Dedifferentiated amniotic fluid mesenchymal stem cell (primary cell): ENCODE data around the gene CLEC4G.
"Not testable (repeated sequence)": the region's sequence is repeated elsewhere in the genome, so short reads cannot be mapped to it uniquely, and the experiment has no call there.

Experiments
- DNase-seq: peaks from one replicate; pipeline ENCODE4 v3.0.0-alpha.2; 2016; ENCODE audit errors: extremely low spot score

The CLEC4G gene, protein sequence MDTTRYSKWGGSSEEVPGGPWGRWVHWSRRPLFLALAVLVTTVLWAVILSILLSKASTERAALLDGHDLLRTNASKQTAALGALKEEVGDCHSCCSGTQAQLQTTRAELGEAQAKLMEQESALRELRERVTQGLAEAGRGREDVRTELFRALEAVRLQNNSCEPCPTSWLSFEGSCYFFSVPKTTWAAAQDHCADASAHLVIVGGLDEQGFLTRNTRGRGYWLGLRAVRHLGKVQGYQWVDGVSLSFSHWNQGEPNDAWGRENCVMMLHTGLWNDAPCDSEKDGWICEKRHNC

DNA sequence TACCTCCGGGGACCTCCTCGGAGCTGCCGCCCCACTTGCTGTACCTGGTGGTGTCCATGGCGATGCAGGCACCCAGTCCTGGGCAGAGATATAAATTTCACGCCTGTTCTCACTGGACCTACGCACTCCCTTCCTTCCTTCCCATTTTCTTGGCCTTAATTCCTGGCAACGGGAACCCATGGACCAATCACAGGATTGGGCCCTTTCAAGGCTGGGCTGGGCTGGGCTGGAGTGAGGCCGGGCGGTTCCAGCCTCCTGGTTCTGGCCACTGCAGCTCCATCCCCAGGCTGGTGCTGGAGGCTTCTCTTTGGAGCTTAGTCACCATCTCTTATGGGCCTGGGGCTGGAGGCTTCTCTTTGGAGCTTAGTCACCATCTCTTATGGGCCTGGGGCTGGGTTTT lies at the start of gene CLEC4G:
CLEC4G (minus strand) TSS at position 66 of the 400 bp plus-strand sequence; CDS start at position 58, 8 bp downstream.
- DNase-seq, result no peak

DNA sequence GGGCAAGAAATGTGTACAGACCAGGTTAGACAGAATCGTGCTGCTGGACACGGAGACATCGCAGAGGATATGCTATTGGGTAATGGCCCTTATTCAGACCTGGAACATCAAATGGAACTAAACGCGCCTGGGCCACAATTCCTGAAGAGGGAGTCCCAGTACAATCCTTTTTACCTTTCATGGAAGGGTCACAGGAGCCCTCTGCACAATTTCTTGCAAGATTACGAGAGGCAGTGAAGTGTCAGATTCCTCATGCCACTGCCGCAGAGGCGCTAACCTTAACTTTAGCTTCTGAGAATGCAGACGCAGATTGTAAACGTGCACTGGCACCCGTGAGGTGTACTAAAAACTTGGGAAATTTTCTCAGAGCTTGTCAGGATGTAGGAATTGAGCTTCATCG lies 49.2 kb upstream of the CLEC4G start:
- no peak for DNase-seq

DNA sequence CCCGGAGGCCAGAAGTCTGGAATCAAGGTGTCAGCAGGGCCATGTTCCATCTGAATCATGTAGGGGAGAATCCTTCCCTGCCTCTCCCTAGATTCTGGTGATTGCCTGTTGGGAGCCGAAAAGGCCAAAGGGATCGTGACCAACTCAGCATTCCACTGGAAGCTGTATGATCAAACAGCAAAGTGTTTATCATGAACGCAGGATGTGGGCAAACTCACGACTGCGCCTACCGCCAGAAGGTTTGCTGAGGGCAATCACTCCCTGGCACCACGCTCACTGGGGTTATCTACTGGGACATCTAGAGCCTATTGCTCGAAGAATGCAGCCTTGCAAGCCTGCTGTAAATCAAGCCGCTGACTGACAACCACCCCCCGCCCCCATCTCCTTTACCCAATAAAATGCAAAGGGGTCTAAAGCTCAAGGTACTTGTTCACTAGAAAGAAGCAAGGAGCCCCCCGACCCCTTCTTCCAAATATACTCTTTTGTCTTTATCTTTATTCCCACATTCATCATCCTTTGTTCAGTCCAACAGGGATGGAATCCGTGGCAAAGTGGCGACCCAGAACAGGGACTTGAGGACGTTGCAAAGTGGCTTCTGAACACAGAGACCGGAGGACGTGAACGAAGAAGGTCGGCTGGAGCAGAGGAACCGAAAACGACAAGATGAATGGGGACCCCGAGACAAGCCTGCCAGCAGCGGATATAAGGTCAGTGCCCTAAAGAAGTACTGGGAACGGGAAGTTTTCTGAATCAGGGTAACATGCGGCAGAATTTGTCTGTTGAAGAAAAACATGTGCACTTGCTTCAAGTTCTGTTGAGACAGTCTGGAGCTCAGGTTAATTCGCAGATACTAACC lies 47.9 kb upstream of the CLEC4G start:
- DNase-seq, result no peak

DNA sequence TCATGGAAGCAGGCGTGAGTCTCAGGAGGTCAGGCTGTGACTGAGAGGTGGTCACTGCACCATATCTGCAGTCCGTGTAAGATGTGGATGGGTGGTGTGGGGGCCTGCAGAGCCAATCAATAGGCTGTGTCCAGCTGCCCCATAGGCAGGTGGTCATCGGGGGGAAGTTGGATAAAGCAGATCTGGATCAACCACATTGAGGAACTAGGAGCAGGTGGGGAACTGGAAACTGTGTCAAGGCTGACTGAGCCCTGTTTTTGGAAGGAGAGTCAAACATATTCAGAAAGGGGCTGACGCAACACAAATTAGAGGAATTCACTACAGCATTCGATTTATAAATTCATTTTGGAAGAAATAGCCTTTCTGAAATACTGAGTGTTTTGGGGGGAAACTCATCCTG lies 46.2 kb upstream of the CLEC4G start:
- DNase-seq, result no peak

DNA sequence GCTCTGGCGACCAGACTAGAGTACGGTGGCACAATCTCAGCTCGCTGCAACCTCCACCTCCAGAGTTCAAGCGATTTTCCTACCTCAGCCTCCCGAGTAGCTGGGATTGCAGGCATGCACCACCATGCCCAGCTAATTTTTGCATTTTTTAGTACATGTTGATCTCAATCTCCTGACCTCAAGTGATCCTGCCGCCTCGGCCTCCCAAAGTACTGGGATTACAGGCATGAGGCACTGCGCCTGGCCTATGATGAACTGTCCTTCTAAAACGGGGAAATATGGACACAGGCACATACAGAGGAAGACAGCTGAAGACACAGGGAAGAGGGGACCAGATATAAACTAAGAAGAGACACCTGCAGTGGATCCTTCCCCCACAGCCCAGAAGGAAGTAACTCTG lies 43.9 kb upstream of the CLEC4G start:
- no peak for DNase-seq

DNA sequence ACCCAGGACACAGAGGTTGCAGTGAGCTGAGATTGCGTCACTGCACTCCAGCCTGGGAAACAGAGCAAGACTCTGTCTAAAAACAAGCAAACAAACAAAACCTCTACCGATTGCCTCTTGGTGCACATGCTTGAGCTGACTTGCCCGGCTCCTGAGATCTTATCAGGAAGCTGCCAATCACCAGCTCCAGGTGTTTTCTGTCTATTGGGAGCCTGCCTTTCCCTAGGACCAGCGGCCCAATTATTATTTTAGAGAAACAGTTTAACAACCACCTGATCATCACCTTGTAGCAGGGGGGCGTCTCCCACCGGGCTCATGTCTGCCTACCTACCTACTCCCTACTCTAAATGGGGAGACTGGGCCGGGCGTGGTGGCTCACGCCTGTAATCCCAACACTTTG lies 41.9 kb upstream of the CLEC4G start:
- DNase-seq, result no peak

DNA sequence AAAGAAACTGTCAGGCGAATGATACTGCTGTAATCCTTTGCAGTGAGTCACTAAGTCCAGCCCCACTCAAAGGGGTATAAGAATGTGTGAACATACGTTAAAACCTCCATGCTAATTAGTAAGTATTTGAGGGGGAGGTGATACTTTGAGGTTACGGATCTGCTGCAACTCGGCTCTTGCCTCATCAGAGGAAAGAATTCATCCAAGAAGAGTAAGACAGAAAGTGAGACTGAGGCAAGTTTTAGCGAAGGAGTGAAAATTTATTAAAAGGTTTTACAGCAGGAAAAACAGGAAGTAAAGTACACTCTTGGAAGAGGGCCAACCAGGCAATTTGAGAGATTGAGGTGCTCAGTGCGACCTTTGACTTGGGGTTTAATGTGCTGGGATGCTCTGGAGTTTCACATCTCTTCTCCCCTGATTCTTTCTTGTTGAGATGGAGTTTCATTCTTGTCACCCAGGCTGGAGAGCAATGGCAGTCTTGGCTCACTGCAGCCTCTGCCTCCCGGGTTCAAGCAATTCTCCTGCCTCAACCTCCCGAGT lies 40.9 kb upstream of the CLEC4G start:
- no peak for DNase-seq

DNA sequence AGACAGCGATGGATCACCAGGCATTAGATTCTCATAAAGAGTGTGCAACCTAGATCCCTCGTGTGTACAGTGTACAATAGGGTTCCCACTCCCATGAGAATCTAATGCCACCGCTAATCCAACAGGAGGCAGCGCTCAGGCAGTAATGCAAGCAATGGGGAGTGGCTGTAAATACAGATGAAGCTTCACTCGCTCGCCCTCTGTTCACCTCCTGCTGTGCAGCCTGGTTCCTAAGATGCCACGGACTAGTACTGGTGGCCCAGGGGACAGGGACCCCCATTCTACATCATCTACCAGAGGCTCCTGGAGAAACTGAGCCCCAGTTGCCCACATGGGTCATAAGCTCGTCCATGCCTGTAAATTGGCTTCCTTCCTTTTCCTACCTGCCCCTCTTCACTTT lies 39.2 kb upstream of the CLEC4G start:
- DNase-seq, result no peak

DNA sequence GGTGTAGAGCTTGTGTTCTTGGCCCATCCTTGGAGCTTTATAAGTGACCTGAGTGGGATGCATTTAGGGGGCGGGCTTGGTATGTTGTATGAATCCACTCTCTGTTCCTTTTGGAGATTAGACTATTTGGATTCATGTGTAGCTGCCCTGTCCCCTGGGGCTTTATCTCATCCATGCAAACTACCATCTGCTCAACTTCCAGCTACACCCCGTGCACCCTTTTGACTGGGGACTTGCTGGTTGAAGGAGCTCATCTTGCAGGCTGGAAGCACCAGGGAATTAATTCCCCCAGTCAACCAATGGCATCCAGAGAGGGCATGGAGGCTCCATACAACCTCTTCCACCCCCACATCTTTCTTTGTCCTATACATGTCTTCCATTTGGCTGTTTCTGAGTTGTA lies 37.3 kb upstream of the CLEC4G start:
- no peak for DNase-seq

DNA sequence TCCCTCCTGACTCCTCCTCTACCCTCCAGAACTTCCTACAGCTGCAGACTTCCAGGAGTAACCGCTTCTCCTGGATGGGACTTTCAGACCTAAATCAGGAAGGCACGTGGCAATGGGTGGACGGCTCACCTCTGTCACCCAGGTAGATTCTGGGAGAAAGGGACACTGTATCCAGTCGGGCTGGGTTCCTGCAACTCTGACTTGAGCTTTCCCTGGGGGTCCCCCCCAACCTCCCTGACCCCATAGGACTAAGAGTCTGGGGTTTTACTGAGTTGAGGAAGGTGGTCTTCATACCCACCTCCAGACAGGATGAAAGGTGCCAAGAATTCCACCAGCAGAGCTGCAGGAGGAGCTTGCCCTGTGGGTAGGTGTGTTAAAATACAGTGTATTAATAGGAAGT lies 35.6 kb upstream of the CLEC4G start:
- no peak for DNase-seq

DNA sequence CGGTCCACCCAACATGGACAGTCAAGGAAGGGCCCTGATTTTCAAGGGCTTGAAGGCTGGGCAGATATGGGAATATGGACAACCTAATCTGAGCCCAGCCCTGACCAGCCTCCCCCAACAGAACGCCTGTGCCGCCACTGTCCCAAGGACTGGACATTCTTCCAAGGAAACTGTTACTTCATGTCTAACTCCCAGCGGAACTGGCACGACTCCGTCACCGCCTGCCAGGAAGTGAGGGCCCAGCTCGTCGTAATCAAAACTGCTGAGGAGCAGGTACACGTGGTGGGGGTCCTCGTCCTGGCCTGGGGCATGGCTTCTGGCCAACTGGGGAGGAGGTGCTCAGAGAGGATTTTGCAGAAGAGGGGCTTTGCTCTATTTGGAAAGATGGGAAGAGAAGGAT lies 34.6 kb upstream of the CLEC4G start:
- no peak for DNase-seq

DNA sequence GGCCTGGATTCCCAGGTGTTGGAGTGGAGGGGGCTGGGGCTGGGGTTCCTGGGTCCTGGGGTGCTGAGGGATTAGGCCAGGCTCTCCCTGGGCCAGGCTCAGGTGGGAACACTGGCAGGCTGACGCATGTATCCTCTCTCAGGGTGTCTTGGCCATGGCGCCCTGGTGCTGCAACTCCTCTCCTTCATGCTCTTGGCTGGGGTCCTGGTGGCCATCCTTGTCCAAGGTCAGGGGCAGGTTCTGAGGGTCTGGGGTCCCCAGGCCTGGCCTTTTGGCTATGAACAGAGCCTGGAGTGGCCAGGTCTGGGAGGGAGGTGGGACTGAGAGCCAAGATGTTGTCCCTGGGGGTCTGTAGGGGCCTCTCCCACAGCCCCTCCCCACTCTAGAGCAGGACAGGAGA lies 33.1 kb upstream of the CLEC4G start:
- not testable (repeated sequence) for DNase-seq

DNA sequence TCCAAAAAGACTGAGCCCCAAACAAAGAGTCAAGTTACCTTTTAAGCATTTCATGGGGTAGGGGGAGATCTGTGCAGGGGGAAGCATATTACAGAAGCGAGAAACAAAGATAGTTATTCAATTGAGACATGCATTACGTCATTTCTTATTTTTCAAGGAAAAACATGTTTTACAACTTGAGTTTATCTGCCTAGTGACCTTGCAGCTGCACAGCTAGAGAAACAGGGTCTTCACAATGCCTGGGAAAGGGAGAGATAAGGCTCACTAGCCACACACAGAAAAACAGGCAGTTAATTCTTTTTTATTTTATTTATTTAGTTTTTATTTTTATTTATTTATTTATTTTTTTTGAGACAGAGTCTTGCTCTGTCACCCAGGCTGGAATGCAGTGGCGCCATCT lies 32.2 kb upstream of the CLEC4G start:
- not testable (repeated sequence) for DNase-seq

DNA sequence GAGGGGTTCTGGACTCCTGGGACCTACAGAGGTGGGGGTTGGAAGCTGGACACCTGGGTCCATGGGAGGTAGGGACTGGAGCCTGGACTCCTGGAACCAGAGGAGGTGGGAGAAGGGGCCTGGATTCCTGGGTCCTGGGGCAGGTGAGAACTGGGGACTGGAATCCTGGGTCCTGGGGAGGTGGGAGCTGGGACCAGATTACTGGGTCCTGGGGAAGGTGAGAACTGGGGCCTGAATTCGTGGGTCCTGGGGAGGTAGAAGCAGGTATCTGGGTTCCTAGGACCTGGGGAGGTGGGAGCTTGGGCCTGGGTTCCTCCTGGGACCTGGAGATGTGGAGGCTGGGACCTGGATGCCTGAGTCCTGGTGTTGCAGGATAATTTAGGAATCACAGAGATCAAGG lies 31.8 kb upstream of the CLEC4G start:
- no peak for DNase-seq

DNA sequence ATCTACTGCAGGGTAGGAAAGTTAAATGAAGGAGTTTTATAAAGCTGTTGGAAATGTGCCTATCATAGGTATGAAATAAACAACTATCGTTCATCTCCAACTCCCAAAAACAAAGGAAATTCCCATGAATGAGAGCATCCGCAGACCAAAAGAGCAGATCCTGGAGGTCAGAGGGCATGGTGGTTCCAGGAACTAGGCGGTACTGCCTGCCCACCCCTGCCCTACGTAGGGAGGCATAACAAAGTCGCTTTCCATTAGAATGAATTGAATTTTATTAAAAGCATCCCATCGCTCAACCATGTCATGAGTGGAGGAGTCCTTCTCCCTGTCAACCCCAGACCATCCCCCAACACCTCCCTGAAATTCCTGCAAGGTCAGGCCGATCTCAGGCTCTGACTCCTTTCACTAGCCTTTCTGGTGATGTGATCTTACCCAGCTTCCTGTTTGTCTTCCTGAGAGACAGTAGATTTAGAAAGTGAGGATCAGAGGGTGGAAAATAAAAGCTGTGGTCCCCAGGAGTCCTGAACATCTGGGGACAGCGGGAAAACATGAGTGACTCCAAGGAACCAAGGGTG lies 30.9 kb upstream of the CLEC4G start, which contains the start of gene CLEC4M:
CLEC4M (plus strand) TSS at position 525 of the 575 bp plus-strand sequence; CDS start at position 549, 24 bp downstream.
- no peak for DNase-seq

DNA sequence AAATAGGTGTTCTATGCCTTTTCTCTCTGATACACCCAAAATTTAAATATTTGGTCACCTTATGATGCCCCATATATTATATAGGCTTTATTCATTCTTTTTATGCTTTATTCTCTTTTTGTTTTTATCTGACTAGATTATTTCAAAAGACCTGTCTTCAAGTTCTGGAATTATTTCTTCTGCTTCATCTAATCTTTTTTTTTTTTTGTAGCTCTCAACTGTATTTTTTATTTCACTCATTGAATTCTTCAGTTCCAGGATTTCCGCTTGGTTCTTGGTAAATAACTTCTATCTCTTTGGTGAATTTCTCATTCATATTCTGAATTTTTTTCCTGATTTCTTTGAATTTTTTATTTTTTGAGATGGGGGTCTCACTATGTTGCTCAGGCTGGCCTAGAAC lies 27.2 kb upstream of the CLEC4G start:
- DNase-seq, result no peak

DNA sequence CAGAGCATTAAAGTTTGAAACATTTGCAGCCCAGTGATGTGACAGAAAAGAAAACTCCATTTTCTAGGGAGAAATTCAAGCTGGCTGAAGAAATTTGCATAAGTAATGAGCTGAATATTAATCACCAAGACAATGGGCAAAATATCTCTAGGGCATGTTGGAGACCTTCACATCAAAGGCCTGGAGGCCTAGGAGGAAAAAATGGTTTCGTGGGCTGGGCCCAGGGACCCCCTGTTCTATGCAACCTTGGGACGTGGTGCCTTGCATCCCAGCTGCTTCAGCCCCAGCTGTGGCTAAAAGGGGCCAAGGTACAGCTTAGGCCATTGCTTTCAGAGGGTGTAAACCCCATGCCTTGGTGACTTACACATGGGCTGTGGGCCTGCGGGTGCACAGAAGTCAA lies 25.4 kb upstream of the CLEC4G start:
- DNase-seq, result no peak

DNA sequence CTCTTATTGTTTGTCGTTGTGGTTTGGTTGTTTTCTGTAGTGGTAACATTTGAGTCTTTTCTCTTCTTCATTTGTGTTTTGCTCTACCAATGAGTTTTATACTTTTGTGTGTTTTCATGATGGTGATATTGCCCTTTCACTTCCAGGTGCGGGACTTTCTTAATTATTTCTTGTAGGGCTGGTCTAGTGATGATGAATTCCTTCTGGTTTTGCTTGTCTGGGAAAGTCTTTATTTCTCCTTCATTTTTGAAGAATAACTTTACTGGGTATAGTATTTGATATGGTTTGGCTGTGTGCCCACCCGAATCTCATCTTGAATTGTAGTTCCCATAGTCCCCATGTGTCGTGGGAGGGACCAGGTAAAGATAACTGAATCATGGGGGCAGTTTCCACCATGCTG lies 24.3 kb upstream of the CLEC4G start:
- no peak for DNase-seq

DNA sequence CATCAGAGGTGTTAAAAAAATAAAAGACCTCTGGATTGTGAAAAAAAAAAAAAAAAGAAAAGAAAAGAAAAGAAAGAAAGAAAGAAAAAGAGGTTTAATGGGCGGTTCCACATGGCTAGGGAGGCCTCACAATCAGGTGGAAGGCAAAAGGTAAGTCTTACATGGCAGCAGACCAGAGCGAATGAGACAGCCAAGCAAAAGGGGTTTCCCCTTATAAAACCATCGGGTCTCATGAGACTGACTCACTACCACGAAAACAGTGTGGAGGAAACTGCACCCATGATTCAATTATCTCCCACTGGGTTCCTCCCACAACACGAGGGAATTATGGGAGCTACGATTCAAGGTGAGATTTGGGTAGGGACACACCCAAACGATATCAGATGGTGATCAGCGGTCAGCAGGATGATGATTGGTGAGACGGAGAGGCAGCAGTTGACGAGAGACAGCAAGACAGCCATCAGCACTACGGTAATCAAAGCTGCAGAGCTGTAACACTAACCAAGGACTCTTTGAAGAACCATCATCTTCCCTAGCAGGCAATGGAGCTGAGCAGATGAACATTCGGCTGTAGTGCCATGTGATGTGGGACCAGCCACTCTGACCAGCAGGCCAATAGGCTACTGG lies 19.4 kb upstream of the CLEC4G start:
- DNase-seq, result no peak

DNA sequence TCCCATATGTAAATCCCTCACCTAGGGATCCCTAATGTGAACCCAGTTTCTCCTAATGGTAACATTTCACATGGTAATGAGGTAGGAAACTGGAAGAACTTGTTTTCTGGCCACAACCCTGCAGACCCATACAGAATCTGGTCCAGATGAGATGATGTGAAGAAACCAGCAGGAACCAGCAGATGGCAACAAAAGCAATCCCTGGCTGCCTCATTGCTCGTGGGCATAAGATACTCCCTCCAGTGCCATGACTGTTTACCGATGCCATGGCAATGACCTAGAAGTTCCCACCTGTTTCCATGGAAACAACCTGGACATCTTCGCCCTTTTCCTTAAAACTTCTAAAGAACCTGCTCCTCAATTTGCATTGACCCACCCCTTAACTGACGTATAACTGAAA lies 16.8 kb upstream of the CLEC4G start:
- no peak for DNase-seq

DNA sequence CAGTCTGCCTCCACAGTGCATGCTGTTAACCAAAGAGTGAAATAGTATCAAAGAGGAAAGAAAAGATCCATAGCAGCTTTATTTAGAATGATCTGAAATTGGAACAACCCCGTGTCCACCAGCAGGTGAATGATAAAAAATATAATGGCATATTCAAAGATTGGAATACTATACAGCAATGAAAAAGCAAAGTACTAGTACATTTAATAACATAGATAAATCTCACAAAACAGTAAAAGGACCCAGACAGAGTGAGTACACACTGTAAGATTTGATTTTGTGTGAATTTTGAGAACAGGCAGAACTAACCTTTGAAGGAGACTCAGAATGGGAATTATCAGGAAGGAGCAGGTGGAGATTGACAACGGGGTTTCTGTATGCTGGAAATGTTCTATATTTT lies 16.3 kb upstream of the CLEC4G start:
- DNase-seq, result no peak
